Suppressor macrophage treated with lipopolysaccharide for 4 hours (primary cell): ENCODE results near the gene AP1B1.
A peak's percentile ranks its signal among the peaks of the same experiment; 100 is the strongest.

Experiments used
- DNase-seq: peaks from one replicate; pipeline ENCODE4 v3.0.0-alpha.2; 2020

Gene AP1B1

DNA sequence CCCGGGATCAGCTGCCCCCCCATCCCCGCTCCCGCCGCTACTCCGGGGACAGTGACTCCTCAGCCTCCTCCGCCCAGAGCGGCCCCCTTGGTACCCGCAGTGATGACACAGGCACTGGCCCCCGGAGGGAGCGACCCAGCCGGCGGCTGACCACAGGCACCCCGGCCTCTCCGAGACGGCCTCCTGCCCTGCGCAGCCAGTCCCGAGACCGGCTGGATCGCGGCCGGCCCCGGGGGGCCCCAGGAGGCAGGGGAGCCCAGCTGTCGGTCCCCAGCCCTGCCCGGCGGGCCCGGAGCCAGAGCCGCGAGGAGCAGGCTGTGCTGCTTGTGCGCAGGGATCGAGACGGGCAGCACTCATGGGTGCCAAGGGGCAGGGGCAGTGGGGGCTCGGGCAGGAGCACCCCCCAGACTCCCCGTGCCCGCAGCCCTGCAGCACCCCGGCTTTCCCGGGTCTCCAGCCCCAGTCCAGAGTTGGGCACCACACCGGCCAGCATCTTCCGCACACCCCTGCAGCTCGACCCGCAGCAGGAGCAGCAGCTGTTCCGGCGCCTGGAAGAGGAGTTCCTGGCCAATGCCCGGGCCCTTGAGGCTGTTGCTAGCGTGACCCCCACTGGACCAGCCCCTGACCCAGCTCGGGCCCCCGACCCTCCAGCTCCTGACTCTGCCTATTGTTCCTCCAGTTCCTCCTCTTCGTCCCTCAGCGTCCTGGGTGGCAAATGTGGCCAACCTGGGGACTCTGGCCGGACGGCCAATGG, 76.7 kb downstream of the AP1B1 start:
- DNase-seq, result no peak

- peak; percentile 98 for DNase-seq
Measured at GRCh38 chr22:29310863-29311339, 77.5 kb downstream of the AP1B1 start.

GRCh38 chr22:29310065-29310862, 78.1 kb downstream of the AP1B1 start:
- no peak for DNase-seq

DNA sequence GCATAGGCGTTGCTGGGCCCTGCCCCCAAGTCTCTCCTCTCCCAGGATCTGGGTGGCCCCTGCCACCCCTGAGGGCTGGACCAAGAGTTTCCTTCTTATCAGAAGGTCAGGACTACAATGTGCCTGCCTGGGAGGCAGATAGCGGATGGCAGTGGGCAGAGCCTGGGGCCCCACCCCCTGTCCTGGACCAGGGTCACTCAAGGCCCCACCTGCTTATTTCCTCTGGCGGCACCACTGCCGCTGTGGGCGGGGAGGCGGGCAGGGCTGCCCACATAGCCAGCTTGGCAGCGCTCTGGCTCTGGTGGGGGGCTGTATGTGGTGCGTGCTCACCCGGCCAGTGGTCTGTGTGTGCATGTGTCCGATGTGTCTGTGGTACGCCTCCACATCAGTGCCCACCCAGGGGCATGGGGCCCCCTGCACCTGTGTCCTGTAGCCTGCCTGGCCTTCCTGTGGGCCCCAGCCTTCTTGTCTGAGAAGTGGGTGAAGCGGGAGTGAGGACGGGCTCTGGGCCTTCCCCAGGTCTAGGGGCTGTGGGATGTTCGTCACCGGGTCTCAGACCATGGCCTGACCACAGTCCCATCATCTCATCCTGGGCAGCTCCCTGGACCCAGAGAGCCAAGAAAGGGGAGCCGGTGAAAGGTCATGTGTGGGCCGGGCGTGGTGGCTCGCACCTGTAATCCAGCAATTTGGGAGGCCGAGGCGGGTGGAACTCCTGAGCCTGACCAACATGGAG, 78.9 kb downstream of the AP1B1 start:
- no peak for DNase-seq

GRCh38 chr22:29308791-29309262, 79.5 kb downstream of the AP1B1 start:
- DNase-seq, result no peak

- DNase-seq, result no peak
Measured at GRCh38 chr22:29308148-29308790, 80.1 kb downstream of the AP1B1 start.

GRCh38 chr22:29307596-29308147, 80.7 kb downstream of the AP1B1 start:
- no peak for DNase-seq

- peak; percentile 82 for DNase-seq
Measured at GRCh38 chr22:29306835-29307595, 81.4 kb downstream of the AP1B1 start.

GRCh38 chr22:29306175-29306834, 82.1 kb downstream of the AP1B1 start, which contains the start of gene GAS2L1:
GAS2L1 (plus strand) TSS chr22:29306650; CDS start chr22:29308106, 1,456 bp downstream.
- DNase-seq, result peak; percentile 80

DNA sequence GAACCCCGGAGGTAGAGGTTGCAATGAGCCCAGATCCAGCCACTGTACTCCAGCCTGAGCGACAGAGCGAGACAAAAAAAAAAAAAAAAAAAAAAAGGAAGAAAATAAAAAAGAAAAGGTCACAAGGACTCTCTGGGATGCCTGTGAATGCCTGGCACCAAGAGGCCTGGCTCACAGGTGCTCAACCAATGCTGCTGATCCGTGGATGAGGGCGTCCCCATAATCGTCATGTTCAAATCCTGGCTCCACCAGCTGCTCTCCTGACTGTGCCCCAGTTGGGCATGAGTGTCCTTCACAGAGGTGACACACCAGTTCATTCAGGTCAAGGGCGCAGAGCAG, 82.6 kb downstream of the AP1B1 start:
- DNase-seq, result no peak

DNA sequence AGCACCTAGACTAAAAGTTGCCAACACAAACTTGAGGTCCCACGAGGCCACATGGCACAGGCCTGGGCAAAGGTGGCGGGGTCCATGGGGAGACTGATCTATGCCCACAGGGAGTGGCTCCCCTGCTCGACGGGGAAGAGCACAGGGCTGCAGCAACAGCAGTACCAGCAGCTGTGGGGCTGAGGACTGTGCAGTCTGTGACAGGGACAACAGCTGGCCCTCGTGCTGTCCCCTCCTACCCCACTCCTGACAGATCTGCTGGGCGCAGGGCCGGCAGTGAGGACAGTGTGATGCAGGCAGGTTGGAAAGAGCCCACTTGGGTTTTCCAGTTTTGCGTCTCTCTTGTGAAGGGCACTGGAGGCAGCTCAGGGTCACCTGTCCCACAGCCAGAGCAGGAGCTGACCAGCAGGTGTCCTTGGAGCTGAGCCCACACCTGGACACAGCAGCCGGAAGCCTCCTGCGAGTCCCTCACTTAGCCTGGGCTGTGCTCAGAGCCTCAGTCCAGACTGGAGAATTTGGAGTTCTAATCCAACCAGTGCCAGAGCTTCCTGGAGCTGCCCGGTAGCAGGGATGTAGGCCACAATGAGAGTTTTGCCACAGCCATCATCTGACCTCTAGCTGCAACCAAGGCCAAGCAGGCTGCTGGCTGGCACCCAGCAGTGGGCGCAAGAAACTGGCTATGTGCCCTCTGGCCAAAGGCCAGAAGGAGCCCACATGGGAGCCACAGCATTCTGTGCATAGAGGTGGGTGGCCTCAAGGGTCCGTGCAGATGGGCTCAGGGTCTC, 85.5 kb downstream of the AP1B1 start:
- no peak for DNase-seq

- DNase-seq, result no peak
Measured at GRCh38 chr22:29302402-29302680, 86.0 kb downstream of the AP1B1 start.

DNA sequence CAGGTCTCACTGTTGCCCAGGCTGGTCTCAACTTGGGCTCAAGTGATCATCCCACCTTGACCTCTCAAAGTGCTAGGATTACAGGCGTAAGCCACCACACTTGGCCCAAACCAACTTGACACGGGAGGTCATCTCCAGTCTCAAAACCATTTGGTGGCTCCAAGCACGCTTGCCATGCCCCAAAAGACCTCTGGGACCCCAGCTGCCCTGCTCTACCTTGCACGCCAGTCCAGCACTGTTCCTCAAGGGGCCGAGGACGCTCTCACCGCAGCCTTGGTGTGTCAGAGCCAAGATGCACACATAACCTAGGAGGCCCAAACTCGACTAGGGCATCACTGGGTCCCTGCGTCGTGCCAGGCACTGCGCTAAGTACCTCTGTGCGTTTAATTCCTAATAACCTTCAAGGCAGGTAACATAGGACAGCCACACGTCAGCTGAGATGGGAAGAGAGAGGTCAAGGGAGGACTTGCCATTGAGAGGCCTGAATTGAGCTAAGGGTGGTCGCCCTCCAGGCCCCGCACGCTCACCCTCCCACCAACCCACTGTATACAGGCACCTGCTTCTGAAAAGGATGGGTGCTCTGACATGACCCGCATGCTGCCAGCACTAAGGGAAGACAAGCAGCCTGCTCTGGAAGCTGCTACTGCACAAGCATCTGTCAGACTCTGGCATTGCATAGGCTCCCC, 86.5 kb downstream of the AP1B1 start:
- DNase-seq, result no peak

DNA sequence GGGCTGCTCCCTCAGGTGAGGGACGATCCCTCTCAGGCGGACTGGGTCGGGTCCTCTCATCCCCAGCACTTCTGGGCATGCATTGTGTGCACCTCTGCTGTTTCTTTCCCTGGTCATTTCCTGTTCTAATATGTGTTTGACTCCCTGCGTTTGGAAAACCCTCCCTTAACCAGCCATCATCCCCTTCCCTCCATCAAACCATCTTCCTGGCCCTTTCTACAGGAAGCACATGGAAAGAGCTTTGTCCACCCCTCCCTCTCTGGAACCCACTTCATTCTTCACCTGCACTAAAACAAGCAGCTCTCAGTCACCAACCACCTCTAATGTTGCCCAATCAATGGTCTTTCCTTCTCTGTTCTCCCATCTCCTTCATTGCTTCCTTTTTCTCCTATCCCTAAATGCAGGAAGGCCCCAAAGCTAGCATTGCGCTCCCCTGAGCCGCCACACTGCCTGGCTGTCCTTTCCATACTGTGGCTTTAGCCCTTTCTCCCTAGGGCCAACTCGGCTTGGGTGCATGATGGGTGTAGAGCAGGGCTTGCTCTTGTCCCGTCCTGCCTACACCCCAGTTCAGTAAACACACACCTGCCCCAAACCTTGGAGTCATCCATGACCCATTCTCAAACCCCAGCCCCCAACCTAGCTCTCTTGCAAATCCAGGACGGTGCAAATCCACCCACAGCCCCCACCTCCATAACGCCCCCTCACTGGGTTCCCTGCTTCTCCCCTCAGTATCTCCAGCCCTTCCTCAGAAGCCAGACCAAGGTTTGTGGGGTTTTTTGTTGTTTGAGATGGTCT, 87.4 kb downstream of the AP1B1 start:
- DNase-seq, result no peak

GRCh38 chr22:29300467-29300806, 87.9 kb downstream of the AP1B1 start:
- DNase-seq, result no peak

- no peak for DNase-seq
Measured at GRCh38 chr22:29299136-29299900, 89.1 kb downstream of the AP1B1 start.

GRCh38 chr22:29298641-29299040, 89.7 kb downstream of the AP1B1 start:
- no peak for DNase-seq

- no peak for DNase-seq
Measured at GRCh38 chr22:29292379-29292778, 96.0 kb downstream of the AP1B1 start.
